ENCODE data around the gene KRTAP4-8.
A peak's percentile ranks its signal among the peaks of the same experiment; 100 is the strongest.
"Not testable (repeated sequence)": the region's sequence is repeated elsewhere in the genome, so short reads cannot be mapped to it uniquely, and the experiment has no call there.

Gene KRTAP4-8

DNA sequence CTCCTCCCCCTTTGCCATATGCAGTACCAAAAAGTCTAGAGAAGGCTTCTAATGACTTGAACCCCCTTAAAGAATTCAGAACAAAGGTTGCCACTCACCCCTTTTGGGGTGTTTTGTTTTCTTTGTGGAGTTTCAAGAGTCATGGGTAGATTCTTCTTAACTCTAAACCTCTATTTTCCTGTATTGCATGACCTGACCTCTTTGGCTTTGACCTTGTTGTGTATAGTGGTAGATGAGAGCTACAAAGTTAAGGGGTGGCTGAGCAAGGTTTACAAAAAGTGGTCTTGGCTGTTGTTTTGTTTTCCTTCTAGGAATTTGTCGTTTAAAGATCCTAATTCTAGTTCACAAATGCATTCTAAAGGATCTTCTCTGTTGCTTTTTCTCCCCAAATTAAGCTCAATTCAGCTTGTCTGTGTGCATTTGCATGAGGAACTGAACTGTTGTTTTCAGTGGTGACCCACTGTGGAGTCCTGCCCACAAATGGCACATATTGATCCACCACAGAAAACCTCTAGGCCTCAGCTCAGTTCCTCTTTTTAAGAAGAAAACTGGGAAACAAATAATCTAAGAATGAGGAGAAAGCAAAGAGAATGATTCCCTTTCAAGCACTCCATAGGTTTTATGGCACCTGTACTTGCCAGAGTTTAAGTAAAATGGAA lies 10.9 kb upstream of the KRTAP4-8 start:
- DNase-seq (ENCODE audit: low spot score): not testable (repeated sequence)

DNA sequence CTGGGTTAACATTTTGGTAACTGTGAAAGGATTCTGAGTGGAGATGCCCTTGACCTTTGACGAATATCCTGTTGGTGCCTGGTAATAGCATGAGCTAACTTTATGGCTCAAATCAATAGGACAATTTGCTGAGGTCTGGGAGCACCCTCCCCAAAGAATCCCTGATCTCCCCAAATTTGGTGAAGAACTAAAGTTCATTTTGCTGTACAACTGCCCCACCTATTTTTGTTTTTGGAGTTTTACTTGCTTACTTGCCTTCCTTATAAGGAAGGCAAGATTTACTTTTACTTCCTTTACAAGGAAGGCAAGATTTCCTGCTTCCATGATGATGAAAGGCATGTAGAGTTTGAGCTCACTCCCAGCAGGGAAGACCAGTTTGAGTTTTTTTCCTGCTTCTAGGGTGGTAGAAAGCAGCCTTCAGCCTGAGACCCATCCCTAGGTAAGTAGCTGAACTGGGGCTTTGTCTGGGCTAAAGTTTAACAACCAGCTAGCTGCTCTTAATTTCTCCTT lies 10.1 kb upstream of the KRTAP4-8 start:
- DNase-seq (ENCODE audit: low spot score): no peak

DNA sequence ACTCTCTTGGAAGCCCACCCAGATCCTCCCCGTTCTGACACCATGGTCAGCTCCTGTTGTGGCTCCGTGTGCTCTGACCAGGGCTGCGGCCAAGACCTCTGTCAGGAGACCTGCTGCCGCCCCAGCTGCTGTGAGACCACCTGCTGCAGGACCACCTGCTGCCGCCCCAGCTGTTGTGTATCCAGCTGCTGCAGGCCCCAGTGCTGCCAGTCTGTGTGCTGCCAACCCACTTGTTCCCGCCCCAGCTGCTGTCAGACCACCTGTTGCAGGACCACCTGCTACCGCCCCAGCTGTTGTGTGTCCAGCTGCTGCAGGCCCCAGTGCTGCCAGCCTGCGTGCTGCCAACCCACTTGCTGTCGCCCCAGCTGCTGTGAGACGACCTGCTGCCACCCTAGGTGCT lies 7.4 kb upstream of the KRTAP4-8 start, which contains the start of gene KRTAP4-9:
TSS of gene KRTAP4-9 (plus strand) at position 43 of the 400 bp plus-strand sequence. CDS start at position 43, 0 bp downstream.
- not testable (repeated sequence) for DNase-seq (ENCODE audit: low spot score)

DNA sequence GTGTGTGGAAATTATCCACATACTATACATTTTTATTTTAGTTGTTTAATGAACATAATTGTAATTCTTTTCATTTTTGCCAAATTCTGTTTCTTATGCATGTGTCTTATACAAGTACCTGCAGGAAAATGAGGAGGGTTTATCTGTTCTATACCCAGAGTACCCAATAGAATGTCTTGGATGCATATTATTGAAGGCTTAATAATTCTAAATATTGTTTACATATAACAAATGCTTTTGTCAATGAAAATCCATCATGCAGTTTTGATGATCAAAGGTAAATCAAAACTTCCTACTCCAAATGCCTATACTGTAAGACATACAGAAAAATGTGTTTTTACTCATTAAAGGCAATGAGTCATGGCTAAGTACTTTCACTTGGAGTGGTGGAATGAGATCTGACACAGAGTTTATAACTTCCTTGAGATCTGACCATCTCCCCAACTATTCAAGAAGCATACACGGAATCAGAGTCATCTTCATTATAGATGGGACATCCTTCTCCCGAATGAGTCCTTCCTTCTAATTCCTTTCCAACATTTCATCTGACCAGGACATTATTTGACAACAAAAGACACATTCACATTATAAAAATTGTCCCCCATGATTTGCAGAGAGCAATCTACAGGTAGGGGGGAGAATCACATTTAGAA lies 6.6 kb upstream of the KRTAP4-8 start:
- not testable (repeated sequence) for DNase-seq (ENCODE audit: low spot score)

DNA sequence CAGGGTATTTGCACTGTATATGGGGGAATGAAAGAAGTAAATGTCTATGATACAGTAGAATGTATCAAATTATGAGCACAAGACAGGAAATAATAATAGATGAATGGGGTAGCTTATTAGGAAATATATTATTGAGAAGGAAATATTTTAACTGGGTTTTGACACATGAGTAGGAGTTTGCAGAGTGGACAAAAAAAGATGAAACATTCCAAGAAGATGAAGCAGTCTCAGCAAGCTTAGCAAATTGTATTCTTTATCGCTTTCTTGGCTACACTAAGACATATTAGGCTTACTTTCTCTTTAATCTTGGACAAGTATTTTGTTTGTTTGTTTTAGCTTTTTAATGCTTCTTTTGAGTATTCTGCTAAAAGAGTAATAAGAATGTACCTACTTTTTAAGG lies 6.0 kb upstream of the KRTAP4-8 start:
- no peak for DNase-seq (ENCODE audit: low spot score)

DNA sequence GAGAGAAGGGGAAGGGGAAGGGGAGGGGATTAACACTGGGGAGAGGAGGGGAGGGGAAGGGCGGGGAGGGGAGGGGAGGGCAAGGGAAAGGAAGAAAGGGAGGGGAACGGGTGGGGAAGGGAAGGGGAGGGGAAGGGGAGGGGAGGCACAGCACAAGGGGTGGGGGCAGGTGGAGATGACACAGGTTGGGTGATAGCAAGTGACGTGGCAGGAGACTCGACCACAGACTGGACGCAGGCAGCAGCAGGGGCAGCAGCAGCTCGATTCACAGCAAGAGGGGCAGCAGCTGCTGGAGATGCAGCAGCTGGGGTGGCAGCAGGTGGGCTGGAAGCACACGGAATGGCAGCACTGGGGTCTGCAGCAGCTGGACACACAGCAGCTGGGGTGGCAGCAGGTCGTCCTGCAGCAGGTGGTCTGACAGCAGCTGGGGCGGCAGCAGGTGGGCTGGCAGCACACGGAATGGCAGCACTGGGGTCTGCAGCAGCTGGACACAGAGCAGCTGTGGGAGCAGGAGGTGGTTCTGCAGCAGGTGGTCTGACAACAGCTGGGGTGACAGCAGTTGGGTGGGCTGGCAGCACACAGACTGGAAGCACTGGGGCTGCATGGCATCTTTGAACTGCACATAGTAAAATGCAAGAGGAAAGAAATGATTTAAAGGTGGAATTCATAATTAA lies 3.8 kb upstream of the KRTAP4-8 start, which contains the start of gene KRTAP4-16:
TSS of gene KRTAP4-16 (minus strand) at position 624 of the 674 bp plus-strand sequence. CDS start at position 624, 0 bp downstream.
- no peak for DNase-seq (ENCODE audit: low spot score)

DNA sequence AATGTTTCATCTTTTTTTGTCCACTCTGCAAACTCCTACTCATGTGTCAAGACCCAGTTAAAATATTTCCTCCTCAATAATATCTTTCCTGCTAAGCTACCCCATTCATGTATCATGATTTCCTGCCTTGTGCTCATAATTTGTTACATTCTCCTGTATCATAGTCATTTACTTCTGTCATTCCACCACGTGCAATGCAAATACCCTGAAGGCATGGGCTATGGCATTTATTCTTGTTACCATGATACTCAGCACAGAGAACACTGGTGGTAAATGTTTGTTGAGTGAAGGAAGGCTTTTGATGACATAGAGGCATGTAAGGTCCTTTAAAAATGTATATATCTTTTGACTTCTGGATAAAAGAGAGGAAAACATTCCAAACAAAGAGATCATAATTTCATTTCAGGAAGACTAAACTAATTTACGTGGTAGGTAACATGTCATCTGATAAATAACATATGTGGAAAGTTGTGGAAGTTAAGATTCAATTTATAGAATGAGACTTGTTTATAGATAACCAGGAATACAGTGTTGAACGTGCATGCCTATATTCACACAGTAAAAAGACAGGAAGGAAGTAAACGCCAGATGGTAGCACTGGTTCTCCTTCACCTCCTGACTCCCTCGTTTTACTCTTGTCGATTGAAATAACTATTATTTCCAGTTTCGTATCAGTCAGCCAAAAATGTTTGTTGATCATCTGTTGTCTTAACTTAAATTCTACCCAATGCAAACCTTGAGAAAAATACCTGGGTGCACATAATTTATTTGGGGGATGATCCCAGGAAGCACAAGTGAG lies 1.9 kb upstream of the KRTAP4-8 start:
- DNase-seq (ENCODE audit: low spot score): not testable (repeated sequence)

DNA sequence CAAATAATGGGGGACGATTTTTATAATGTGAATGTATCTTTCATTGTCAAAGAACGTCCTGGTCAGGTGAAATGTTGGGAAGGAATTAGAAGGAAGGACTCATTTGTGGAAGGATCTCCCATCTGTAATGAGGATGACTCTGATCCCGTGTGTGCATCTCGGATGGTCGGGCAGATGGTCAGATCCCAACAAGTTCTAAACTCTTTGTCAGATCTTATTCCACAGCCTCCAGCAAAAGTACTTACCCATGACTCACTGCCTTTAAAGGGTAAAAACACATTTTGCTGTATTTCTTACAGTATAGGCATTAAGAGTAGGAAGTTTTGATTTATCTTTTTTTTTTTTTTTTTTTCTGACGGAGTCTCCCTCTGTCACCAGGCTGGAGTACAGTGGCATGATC lies 539 bp upstream of the KRTAP4-8 start:
- no peak for DNase-seq (ENCODE audit: low spot score)

DNA sequence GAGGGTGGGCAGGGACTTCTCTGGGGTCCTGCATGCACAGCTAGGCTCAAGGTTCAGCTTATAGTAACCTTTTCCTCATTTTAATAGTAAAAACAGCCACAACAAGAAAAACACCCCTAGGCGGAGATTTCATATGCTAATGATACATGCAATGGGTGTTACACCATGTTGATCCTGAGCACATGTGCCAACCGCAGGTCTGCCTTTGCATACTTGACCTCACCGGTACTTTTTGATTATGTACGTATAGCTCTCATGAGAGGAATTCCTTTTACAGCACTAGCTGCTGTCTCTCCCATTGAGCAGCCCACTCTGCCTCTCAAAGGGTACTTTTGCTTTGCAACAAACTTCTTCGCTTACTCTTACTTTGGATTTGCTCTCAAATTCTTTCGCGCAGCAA lies 1.9 kb downstream of the KRTAP4-8 start:
- no peak for DNase-seq (ENCODE audit: low spot score)

DNA sequence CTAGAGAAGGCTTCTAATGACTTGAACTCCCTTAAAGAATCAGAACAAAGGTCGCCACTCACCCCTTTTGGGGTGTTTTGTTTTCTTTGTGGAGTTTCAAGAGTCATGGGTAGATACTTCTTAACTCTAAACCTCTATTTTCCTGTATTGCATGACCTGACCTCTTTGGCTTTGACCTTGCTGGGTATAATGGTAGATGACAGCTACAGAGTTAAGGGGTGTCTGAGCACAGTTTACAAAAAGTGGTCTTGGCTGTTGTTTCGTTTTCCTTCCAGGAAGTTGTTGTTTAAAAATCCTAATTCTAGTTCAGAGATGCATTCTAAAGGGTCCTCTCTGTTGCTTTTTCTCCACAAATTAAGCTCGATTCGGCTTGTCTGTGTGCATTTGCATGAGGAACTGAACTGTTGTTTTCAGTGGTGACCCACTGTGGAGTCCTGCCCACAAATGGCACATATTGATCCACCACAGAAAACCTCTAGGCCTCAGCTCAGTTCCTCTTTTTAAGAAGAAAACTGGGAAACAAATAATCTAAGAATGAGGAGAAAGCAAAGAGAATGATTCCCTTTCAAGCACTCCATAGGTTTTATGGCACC lies 9.1 kb downstream of the KRTAP4-8 start:
- not testable (repeated sequence) for DNase-seq (ENCODE audit: low spot score)

DNA sequence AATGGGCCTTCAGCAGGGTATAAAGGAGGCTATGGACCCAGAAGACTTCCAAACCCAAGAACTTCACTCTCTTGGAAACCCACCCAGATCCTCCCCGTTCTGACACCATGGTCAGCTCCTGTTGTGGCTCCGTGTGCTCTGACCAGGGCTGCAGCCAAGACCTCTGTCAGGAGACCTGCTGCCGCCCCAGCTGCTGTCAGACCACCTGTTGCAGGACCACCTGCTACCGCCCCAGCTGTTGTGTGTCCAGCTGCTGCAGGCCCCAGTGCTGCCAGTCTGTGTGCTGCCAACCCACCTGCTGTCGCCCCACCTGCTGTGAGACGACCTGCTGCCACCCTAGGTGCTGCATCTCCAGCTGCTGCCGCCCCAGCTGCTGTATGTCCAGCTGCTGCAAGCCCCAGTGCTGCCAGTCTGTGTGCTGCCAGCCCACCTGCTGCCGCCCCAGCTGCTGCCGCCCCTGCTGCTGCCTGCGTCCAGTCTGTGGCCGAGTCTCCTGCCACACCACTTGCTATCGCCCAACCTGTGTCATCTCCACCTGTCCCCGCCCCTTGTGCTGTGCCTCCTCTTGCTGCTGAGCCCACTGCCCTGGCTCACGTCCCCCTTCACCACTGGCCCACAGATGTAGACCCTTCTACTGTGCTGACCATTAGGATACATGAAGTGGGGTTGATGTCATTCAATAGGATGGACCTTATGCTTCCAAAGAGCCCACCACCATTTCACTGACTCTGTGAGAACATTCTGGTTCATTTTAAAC lies 13.7 kb downstream of the KRTAP4-8 start, which contains the start of gene KRTAP4-7:
TSS of gene KRTAP4-7 (plus strand) at position 51 of the 757 bp plus-strand sequence. CDS start at position 108, 57 bp downstream.
- not testable (repeated sequence) for DNase-seq (ENCODE audit: low spot score)

DNA sequence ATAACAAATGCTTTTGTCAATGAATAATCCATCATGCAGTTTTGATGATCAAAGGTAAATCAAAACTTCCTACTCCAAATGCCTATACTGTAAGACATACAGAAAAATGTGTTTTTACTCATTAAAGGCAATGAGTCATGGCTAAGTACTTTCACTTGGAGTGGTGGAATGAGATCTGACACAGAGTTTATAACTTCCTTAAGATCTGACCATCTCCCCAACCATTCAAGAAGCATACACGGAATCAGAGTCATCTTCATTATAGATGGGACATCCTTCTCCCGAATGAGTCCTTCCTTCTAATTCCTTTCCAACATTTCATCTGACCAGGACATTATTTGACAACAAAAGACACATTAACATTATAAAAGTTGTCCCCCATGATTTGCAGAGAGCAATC lies 14.5 kb downstream of the KRTAP4-8 start:
- DNase-seq (ENCODE audit: low spot score): not testable (repeated sequence)

DNA sequence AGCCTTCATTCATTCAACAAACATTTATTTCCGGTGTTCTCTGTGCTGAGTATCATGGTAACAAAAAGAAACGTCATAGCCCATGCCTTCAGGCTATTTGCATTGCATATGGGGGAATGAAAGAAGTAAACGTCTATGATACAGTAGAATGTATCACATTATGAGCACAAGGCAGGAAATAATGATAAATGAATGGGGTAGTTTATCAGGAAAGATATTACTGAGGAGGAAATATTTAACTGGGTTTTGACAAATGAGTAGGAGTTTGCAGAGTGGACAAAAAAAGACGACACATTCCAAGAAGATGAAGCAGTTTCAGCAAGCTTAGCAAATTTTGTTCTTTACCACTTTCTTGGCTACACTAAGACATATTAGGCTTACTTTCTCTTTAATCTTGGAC lies 15.3 kb downstream of the KRTAP4-8 start:
- DNase-seq (ENCODE audit: low spot score): peak; percentile 91

DNA sequence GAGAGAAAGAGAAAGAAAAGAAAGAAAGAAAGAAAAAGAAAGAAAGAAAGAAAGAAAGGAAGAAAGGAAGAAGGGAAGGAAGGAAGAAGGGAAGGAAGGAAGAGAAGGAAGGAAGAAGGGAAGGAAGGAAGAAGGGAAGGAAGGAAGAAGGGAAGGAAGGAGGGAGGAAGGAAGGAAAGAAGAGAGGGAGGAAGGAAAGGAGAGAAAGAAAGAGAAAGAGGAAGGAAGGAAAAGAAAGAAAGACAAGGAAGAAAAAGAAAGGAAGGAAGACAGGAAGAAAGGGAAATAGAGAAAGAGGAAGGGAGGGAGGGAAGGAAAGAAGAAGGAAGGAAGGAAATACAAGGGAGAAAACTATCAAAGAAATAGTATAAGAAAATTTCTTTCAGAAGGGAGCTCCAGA lies 21.2 kb downstream of the KRTAP4-8 start:
- DNase-seq (ENCODE audit: low spot score): no peak

DNA sequence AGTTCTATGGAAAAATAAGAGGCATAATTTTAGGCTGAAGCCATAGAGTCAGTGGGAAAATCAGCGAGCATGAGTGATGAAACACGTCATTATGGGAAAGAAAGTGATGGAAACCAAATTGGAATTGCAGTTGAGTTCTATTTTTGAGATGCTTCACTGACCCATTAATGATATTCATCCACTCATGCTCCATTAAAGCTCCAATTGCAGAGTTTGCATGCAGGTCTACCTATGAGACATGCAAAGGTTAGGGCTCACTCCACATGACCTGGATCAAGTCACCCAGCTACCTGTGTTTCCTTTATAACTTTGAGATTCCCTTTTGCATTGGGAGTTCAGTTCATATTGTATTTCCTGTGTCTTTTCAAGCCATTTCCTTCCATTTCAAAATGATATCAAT lies 24.3 kb downstream of the KRTAP4-8 start:
- no peak for DNase-seq (ENCODE audit: low spot score)

DNA sequence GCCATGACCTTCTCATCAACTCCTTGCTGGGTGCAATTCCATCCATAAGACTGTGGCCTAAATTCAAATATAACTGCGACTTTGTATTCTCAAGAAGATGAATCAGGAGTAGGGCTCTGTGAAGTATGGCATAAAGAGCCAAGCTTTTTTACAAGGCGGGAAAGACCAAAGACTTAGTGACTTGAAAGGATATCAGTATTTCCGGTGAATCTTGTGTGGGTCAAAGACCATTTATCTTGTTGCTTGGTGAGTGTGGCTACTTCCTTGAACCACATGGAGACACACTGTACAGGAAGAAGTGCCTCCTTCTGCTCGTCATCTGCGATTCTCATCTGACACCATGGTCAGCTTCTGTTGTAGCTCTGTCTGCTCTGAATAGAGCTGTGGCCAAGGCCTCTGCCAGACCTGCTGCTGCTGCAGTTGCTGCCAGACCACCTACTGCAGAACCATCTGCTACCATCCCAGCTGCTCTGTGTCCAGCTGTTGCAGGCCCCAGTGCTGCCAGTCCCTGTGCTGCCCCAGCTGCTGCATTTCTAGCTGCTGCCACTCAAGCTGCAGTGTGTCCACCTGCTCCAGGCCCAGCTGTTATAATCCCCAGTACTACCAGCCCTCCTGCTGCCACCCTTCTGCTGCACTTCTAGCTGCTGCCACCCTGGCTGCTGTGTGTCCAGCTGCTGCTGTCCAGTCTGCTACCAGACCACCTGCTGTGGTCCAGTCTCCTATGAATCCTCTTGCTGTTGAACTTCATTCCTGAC lies 26.2 kb downstream of the KRTAP4-8 start:
- no peak for DNase-seq (ENCODE audit: low spot score)

DNA sequence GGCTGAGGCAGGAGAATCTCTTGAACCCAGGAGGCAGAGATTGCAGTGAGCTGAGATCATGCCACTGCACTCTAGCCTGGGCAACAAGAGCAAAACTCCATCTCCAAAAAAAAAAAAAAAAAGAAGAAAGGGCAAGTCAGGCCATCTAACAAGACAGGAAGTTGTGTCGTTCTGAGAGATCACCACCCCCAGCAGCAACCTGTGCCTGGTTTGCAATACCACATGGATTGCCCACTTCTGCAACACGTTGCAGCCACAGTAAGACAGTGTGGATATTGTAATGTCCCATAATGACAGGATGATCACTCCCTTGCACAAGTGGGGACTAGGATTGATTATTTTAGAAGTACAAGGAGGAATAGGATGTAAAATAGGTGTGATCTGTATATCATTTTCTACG lies 28.9 kb downstream of the KRTAP4-8 start:
- DNase-seq (ENCODE audit: low spot score): no peak

DNA sequence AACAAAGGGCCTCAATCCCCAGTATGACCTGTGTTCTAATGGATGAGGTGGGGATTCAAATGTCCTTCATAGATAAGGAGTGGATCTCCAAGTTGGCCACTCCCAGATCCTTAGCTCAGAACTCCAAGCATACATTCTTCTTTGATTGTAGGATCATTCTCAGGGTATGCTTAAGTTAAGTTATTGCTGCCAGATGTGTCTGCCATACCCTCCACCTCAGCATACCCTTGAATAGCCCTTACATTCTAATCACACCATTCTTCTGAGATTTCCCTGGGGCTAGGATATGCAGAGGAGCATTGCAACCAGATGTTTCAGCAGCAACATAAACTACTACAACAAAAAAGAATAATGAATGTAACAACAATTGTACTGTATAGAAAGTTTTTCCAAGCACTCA lies 30.7 kb downstream of the KRTAP4-8 start:
- no peak for DNase-seq (ENCODE audit: low spot score)

DNA sequence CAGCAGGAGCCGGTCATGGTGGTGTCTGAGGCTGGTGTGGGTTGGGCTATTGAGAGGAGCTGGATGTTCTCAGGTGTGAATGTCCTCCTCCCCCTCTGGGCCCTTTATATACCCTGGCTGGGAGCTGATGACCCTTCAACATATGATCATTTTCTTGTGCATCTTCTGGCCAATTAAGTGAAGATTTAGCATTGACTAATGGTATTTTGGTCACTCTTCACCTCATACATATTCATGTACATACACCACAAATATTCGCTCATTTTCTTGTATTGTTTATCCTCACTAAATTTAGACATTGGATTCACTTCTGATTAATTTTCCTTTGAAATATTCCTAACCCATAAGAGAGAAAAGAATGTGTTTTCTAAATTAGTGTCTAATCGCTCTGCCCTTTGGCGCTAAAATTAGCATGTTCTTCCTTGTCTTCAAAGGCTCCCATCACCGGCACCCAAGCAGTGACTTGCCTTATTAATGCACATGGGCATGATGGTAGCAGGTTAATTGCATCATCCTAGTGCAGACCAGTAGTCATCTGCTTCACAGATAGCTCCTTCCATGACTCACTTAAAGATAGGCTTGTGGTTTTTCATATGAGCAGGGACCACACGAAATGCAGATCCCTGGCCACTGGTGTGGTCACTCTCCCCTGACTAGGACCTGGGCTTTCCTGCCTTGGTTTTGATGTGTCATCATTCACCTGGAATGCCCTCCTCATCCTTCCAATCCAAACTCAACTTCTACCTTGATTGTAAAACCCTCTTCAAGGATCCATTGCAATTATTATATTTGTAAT lies 31.9 kb downstream of the KRTAP4-8 start, which contains the start of gene KRTAP2-4:
TSS of gene KRTAP2-4 (minus strand) at position 51 of the 796 bp plus-strand sequence. CDS start at position 17, 34 bp downstream.
- DNase-seq (ENCODE audit: low spot score): no peak

All from COLO829 (cell line).